HL-60 (cell line): ENCODE results near the gene LRP1B.

Experiments
- POLR2AphosphoS5 ChIP-seq: IDR thresholded peaks from 2 replicates; pipeline ENCODE4 v1.6.1; 2012; ENCODE audit warnings: low read depth
- SPI1 ChIP-seq: IDR thresholded peaks from 2 replicates; pipeline ENCODE4 v1.6.1; 2012; ENCODE audit warnings: low read depth, mild to moderate bottlenecking, borderline replicate concordance
- TF ChIP-seq, protein P1 (sequence below): IDR thresholded peaks from one replicate; pipeline ENCODE4 v1.5.1; 2011; ENCODE audit warnings: low read length, control low read depth, inconsistent platforms; ENCODE audit not compliant: insufficient read depth

DNA sequence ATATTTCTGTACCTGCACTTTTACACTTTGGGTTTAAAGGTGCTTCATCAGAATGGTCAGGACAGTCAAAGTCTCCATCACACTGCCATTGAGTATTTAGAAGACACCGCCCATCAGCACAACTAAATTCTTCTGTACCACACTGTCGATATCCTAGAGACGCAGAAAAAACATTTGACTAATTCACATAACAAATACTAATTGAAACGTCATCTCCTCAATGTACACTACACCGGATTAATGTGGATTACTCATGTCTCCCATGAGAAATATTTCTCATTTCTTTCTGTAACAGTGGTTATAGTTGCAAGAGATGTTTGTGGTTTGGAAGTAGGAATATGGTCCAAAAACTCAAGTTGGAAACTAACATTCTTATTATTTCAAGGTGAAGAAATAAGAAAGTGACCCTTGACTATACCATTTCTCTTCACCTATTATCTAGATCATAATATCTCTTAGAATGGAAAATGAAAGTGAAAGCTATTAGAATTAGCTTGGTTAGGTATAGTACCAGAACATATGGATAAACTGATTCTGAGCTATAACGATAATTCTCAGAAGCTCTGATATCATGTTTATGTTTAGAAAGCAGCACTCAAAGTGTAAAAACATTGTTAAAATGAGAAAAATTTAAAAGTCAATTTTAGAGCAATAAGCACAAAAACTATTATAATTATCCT is 1627.7 kb downstream of the LRP1B start:
- TF ChIP-seq POLR2AphosphoS5: no peak
- TF ChIP-seq, protein P1, sequence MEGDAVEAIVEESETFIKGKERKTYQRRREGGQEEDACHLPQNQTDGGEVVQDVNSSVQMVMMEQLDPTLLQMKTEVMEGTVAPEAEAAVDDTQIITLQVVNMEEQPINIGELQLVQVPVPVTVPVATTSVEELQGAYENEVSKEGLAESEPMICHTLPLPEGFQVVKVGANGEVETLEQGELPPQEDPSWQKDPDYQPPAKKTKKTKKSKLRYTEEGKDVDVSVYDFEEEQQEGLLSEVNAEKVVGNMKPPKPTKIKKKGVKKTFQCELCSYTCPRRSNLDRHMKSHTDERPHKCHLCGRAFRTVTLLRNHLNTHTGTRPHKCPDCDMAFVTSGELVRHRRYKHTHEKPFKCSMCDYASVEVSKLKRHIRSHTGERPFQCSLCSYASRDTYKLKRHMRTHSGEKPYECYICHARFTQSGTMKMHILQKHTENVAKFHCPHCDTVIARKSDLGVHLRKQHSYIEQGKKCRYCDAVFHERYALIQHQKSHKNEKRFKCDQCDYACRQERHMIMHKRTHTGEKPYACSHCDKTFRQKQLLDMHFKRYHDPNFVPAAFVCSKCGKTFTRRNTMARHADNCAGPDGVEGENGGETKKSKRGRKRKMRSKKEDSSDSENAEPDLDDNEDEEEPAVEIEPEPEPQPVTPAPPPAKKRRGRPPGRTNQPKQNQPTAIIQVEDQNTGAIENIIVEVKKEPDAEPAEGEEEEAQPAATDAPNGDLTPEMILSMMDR: no peak
- TF ChIP-seq SPI1: no peak
